OCI-LY1 (cell line): ENCODE measurements around the gene RNF34.
"Not testable (repeated sequence)": the region's sequence is repeated elsewhere in the genome, so short reads cannot be mapped to it uniquely, and the experiment has no call there.

Experiments used
- H2AFZ ChIP-seq: fragments of 200-600 bp; sonication (generic), shearing (Covaris generic); 2 replicates; pipeline ENCODE4 v1.6.0; 2014; ENCODE audit warnings: antibody characterized with exemption, mild to moderate bottlenecking, low read length
- H3F3A ChIP-seq: fragments of 200-600 bp; sonication (generic), shearing (Covaris generic); 2 replicates; pipeline ENCODE4 v1.6.0; 2014; ENCODE audit warnings: mild to moderate bottlenecking, antibody characterized with exemption, low read length, moderate library complexity; ENCODE audit not compliant: insufficient read depth
- H3K27ac ChIP-seq: fragments of 200-600 bp; sonication (generic); 2 replicates; pipeline ENCODE4 v1.5.1; 2014; ENCODE audit warnings: low read length, mixed run types, mild to moderate bottlenecking, low read depth; ENCODE audit not compliant: poor library complexity, severe bottlenecking
- H3K27me3 ChIP-seq: fragments of 200-600 bp; sonication (generic); 2 replicates; pipeline ENCODE4 v1.6.0; 2014; ENCODE audit warnings: antibody characterized with exemption, mild to moderate bottlenecking, low read length, moderate library complexity; ENCODE audit not compliant: insufficient read depth
- H3K36me3 ChIP-seq: fragments of 200-600 bp; sonication (generic); 2 replicates; pipeline ENCODE4 v1.6.1; 2014; ENCODE audit warnings: mild to moderate bottlenecking, antibody characterized with exemption, low read length, moderate library complexity, mixed read lengths; ENCODE audit not compliant: insufficient read depth
- H3K4me1 ChIP-seq: fragments of 200-600 bp; sonication (generic); 2 replicates; pipeline ENCODE4 v1.5.1; 2014; ENCODE audit warnings: mild to moderate bottlenecking, low read length, moderate library complexity; ENCODE audit not compliant: insufficient read depth, severe bottlenecking
- H3K4me2 ChIP-seq: fragments of 200-600 bp; sonication (generic), shearing (Covaris generic); 2 replicates; pipeline ENCODE4 v1.6.1; 2014; ENCODE audit warnings: low read length
- H3K4me3 ChIP-seq: fragments of 200-600 bp; sonication (generic); 2 replicates; pipeline ENCODE4 v1.5.1; 2014; ENCODE audit warnings: low read length, low read depth, mild to moderate bottlenecking, mixed read lengths; ENCODE audit not compliant: poor library complexity, severe bottlenecking
- H3K79me2 ChIP-seq: fragments of 200-600 bp; shearing (Covaris generic); 2 replicates; pipeline ENCODE4 v1.6.1; 2016; ENCODE audit warnings: mixed run types, low read length, mixed read lengths; ENCODE audit not compliant: insufficient read depth
- H3K9ac ChIP-seq: fragments of 200-600 bp; sonication (generic), shearing (Covaris generic); 2 replicates; pipeline ENCODE4 v1.6.1; 2014; ENCODE audit warnings: mild to moderate bottlenecking, low read length, mixed read lengths
- H3K9me2 ChIP-seq: fragments of 200-600 bp; sonication (generic), shearing (Covaris generic); 2 replicates; pipeline ENCODE4 v1.6.1; 2014; ENCODE audit warnings: low read depth, mild to moderate bottlenecking, low read length, mixed read lengths
- H3K9me3 ChIP-seq: fragments of 200-600 bp; shearing (Covaris generic); 2 replicates; pipeline ENCODE4 v1.6.1; 2014; ENCODE audit warnings: low read length, mixed read lengths
- H4K20me1 ChIP-seq: fragments of 200-600 bp; sonication (generic), shearing (Covaris generic); 2 replicates; pipeline ENCODE4 v1.6.0; 2016; ENCODE audit warnings: mild to moderate bottlenecking, low read length; ENCODE audit not compliant: insufficient read depth
- EZH2 ChIP-seq: fragments of 200-600 bp; sonication (generic), shearing (Covaris generic); IDR thresholded peaks from 2 replicates; pipeline ENCODE4 v1.8.0; 2017; ENCODE audit warnings: borderline replicate concordance, mixed run types, mild to moderate bottlenecking, antibody characterized with exemption, low read length, moderate library complexity, mixed read lengths
- TF ChIP-seq, protein P1 (sequence below): fragments of 200-600 bp; sonication (generic), shearing (Covaris generic); IDR thresholded peaks from 2 replicates; pipeline ENCODE4 v1.5.1; 2017; ENCODE audit warnings: mild to moderate bottlenecking, antibody characterized with exemption, low read length, moderate library complexity, mixed read lengths

The RNF34 gene

GRCh38 chr12:121366063-121366459, 33.9 kb upstream of the RNF34 start:
- Histone ChIP-seq H3K79me2 (no peaks in the 10 kb centered on the region), H3K4me2 (no peak overlapping the region), H3K27me3 (0 out of 2 replicates have a peak, but pooled peaks cover 11% of the 10 kb centered on the region), H3F3A (no peaks in the 10 kb centered on the region), H3K27ac (no peak overlapping the region), H3K9me2 (no peaks in the 10 kb centered on the region), H3K4me1 (no peaks in the 10 kb centered on the region), H3K9me3 (no peaks in the 10 kb centered on the region), H3K4me3 (no peak overlapping the region), H3K9ac (no peak overlapping the region), H3K36me3 (no peaks in the 10 kb centered on the region), H4K20me1 (no peaks in the 10 kb centered on the region), H2AFZ (no peak overlapping the region)
- TF ChIP-seq, protein P1, sequence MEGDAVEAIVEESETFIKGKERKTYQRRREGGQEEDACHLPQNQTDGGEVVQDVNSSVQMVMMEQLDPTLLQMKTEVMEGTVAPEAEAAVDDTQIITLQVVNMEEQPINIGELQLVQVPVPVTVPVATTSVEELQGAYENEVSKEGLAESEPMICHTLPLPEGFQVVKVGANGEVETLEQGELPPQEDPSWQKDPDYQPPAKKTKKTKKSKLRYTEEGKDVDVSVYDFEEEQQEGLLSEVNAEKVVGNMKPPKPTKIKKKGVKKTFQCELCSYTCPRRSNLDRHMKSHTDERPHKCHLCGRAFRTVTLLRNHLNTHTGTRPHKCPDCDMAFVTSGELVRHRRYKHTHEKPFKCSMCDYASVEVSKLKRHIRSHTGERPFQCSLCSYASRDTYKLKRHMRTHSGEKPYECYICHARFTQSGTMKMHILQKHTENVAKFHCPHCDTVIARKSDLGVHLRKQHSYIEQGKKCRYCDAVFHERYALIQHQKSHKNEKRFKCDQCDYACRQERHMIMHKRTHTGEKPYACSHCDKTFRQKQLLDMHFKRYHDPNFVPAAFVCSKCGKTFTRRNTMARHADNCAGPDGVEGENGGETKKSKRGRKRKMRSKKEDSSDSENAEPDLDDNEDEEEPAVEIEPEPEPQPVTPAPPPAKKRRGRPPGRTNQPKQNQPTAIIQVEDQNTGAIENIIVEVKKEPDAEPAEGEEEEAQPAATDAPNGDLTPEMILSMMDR = no peak
- TF ChIP-seq EZH2 = no peak

DNA sequence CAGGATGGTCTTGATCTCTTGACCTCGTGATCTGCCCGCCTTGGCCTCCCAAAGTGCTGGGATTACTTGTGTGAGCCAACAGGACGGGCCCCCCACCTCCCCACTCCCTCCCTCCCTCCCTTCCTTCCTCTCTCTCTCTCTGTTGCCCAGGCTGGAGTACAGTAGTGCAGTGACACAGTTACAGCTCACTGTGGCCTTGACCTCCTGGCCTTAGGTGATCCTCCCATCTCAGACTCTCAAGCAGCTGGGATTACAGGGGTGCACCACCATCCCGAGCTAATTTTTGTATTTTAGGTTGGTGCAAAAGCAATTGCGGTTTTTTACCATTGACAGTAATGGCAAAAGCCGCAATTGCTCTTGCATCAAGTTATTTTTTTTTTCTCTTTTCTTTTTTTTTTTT, 28.5 kb upstream of the RNF34 start:
- H3K4me2 ChIP-seq = no peak overlapping the region
- H3K4me3 ChIP-seq = no peak overlapping the region
- no peak for TF ChIP-seq EZH2
- TF ChIP-seq, protein P1 = no peak
- H4K20me1 ChIP-seq = no peaks in the 10 kb centered on the region
- H3K9me3 ChIP-seq = no peaks in the 10 kb centered on the region
- H3F3A ChIP-seq = no peaks in the 10 kb centered on the region
- H3K36me3 ChIP-seq = no peaks in the 10 kb centered on the region
- no peak overlapping the region for H2AFZ ChIP-seq
- no peak overlapping the region for H3K27ac ChIP-seq
- no peaks in the 10 kb centered on the region for H3K9me2 ChIP-seq
- no peak overlapping the region for H3K9ac ChIP-seq
- no peaks in the 10 kb centered on the region for H3K79me2 ChIP-seq
- H3K4me1 ChIP-seq = no peaks in the 10 kb centered on the region
- H3K27me3 ChIP-seq = 0 out of 2 replicates have a peak, but pooled peaks cover 3% of the 10 kb centered on the region

DNA sequence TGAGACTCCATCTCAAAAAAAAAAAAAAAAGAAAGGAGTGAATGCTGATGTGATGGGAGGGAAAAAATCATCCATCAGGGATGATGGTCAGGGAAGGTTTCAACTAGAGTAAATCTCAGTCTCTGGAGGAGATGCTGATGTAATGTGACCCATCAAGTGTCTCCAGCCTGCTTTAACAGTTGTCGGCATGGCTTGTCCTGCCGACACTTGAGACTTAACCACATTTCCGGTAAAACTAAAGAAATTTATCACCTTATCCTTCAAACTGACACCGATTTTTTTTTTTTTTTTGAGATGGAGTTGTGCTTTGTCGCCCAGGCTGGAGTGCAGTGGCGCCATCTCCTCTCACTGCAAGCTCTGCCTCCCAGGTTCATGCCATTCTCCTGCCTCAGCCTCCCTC, 26.2 kb upstream of the RNF34 start:
- no peak for TF ChIP-seq EZH2
- TF ChIP-seq, protein P1 = no peak
- Histone ChIP-seq H3K27me3 (no peaks in the 10 kb centered on the region), H3K27ac (no peak overlapping the region), H3K4me3 (no peak overlapping the region), H3F3A (no peaks in the 10 kb centered on the region), H3K9ac (no peak overlapping the region), H3K79me2 (no peaks in the 10 kb centered on the region), H3K9me3 (no peaks in the 10 kb centered on the region), H3K36me3 (no peaks in the 10 kb centered on the region), H3K4me1 (no peaks in the 10 kb centered on the region), H3K9me2 (no peaks in the 10 kb centered on the region), H3K4me2 (no peak overlapping the region), H2AFZ (no peak overlapping the region), H4K20me1 (no peaks in the 10 kb centered on the region)

- not testable (repeated sequence) for H3K4me2 ChIP-seq, H3F3A ChIP-seq, H3K9ac ChIP-seq, H3K9me2 ChIP-seq, H3K4me1 ChIP-seq, H3K27me3 ChIP-seq, H2AFZ ChIP-seq, H3K9me3 ChIP-seq, H3K4me3 ChIP-seq, H3K27ac ChIP-seq, H3K36me3 ChIP-seq, H4K20me1 ChIP-seq, H3K79me2 ChIP-seq
These were observed 25.6 kb upstream of the RNF34 start for GRCh38 chr12:121374336-121374735.

GRCh38 chr12:121374945-121375584, 24.9 kb upstream of the RNF34 start:
- not testable (repeated sequence) for H3K9me3 ChIP-seq, H3K9me2 ChIP-seq, H3K36me3 ChIP-seq, H3K4me1 ChIP-seq, H3K27ac ChIP-seq, H3F3A ChIP-seq, H3K4me2 ChIP-seq, H4K20me1 ChIP-seq, H2AFZ ChIP-seq, H3K27me3 ChIP-seq, H3K79me2 ChIP-seq, H3K4me3 ChIP-seq, H3K9ac ChIP-seq
